NB4 (cell line): ENCODE data around the gene NEK3.

Experiments used
- POLR2A ChIP-seq: IDR thresholded peaks from 2 replicates; pipeline ENCODE4 v1.6.1; 2011; ENCODE audit warnings: mild to moderate bottlenecking; ENCODE audit not compliant: insufficient read length; ENCODE audit errors: extremely low read depth
- TF ChIP-seq, protein P1 (sequence below): IDR thresholded peaks from one replicate; pipeline ENCODE4 v1.5.1; 2012; ENCODE audit warnings: low read depth, low read length

- TF ChIP-seq POLR2A = no peak
- TF ChIP-seq, protein P1, sequence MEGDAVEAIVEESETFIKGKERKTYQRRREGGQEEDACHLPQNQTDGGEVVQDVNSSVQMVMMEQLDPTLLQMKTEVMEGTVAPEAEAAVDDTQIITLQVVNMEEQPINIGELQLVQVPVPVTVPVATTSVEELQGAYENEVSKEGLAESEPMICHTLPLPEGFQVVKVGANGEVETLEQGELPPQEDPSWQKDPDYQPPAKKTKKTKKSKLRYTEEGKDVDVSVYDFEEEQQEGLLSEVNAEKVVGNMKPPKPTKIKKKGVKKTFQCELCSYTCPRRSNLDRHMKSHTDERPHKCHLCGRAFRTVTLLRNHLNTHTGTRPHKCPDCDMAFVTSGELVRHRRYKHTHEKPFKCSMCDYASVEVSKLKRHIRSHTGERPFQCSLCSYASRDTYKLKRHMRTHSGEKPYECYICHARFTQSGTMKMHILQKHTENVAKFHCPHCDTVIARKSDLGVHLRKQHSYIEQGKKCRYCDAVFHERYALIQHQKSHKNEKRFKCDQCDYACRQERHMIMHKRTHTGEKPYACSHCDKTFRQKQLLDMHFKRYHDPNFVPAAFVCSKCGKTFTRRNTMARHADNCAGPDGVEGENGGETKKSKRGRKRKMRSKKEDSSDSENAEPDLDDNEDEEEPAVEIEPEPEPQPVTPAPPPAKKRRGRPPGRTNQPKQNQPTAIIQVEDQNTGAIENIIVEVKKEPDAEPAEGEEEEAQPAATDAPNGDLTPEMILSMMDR = no peak
These were observed 36.0 kb upstream of the NEK3 start for GRCh38 chr13:52195401-52195837.
